PC-3 (cell line): Measurements from ENCODE around the gene SPOUT1.

Source experiments
- CTCF ChIP-seq: fragments of 300-600 bp; sonication (generic); conservative IDR thresholded peaks from 2 replicates; pipeline ENCODE4 v1.5.1; 2017; ENCODE audit warnings: antibody characterized with exemption, low read depth, mild to moderate bottlenecking, low read length
- EZH2 ChIP-seq: fragments of 300-600 bp; sonication (generic); IDR thresholded peaks from one replicate; pipeline ENCODE4 v1.6.1; 2017; ENCODE audit warnings: antibody characterized with exemption, mild to moderate bottlenecking, low read length; ENCODE audit not compliant: unreplicated experiment

- TF ChIP-seq CTCF = no peak
- TF ChIP-seq EZH2 = no peak
These were observed 59.1 kb downstream of the SPOUT1 start for GRCh38 chr9:128770286-128771030.
